IMR-90 (cell line): ENCODE data around the gene CCNT2.

Experiments used
- BHLHE40 ChIP-seq: fragments of 150-350 bp; IDR thresholded peaks from 2 replicates; pipeline ENCODE4 v1.6.1; 2016; ENCODE audit warnings: mild to moderate bottlenecking, low read depth, low read length
- CEBPB ChIP-seq: IDR thresholded peaks from 2 replicates; pipeline ENCODE4 v1.6.1; 2012; ENCODE audit warnings: low read depth, low read length, improper control_type of control experiment
- ELK1 ChIP-seq: fragments of 150-350 bp; IDR thresholded peaks from 2 replicates; pipeline ENCODE4 v1.6.1; 2016; ENCODE audit warnings: low read depth, mild to moderate bottlenecking, low read length, moderate library complexity, borderline replicate concordance
- SMC3 ChIP-seq: fragments of 150-350 bp; IDR thresholded peaks from 2 replicates; pipeline ENCODE4 v1.6.1; 2016; ENCODE audit warnings: low read depth, mild to moderate bottlenecking, antibody characterized with exemption, low read length, moderate library complexity
- TF ChIP-seq, protein P1 (sequence below): conservative IDR thresholded peaks from 2 replicates; pipeline ENCODE4 v1.5.1; 2012; ENCODE audit warnings: mild to moderate bottlenecking, low read depth, low read length, improper control_type of control experiment
- TF ChIP-seq, protein P2 (sequence below): fragments of 150-350 bp; IDR thresholded peaks from 2 replicates; pipeline ENCODE4 v1.6.1; 2017; ENCODE audit warnings: mild to moderate bottlenecking, antibody characterized with exemption, low read length, low read depth

DNA sequence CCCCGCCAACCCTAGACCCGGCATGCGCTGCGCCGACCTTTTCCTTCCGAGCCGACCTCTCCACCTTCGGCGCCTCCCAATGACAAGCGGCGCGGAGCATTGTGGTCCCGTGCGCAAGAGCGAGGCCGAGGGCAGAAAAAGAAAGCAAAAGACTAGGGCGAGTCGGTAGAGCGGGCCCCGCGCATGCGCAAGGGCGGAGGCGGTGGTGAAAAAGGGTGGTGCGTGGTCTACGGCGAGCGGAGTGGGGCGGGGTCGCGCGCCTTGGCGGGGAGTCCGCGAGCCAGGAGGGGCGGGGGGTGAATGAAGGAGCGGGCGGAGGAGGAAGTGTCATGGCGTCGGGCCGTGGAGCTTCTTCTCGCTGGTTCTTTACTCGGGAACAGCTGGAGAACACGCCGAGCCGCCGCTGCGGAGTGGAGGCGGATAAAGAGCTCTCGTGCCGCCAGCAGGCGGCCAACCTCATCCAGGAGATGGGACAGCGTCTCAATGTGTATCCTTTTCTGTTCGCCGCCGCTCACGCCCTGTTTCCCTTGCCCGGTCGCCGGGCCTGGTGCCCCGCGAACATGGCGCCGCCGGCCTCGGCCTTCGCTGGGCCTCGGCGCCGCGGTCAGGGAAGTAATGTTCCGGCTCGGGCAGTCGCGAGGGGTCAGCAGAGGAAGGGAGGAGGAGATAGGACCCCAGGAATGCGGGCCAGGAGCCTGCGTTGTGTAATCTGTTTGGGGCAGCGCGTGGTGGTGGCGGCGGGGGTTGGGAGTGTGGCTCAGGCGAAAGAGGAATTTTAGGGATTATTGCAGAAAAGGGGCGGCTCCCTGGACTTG lies at the start of gene CCNT2:
- TF ChIP-seq, protein P1, sequence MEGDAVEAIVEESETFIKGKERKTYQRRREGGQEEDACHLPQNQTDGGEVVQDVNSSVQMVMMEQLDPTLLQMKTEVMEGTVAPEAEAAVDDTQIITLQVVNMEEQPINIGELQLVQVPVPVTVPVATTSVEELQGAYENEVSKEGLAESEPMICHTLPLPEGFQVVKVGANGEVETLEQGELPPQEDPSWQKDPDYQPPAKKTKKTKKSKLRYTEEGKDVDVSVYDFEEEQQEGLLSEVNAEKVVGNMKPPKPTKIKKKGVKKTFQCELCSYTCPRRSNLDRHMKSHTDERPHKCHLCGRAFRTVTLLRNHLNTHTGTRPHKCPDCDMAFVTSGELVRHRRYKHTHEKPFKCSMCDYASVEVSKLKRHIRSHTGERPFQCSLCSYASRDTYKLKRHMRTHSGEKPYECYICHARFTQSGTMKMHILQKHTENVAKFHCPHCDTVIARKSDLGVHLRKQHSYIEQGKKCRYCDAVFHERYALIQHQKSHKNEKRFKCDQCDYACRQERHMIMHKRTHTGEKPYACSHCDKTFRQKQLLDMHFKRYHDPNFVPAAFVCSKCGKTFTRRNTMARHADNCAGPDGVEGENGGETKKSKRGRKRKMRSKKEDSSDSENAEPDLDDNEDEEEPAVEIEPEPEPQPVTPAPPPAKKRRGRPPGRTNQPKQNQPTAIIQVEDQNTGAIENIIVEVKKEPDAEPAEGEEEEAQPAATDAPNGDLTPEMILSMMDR: 0 out of 2 replicates have a peak, but pooled peaks have one; percentile 3
- TF ChIP-seq CEBPB: peak; percentile 82
- peak; percentile 91 for TF ChIP-seq BHLHE40
- TF ChIP-seq SMC3: no peak
- TF ChIP-seq, protein P2, sequence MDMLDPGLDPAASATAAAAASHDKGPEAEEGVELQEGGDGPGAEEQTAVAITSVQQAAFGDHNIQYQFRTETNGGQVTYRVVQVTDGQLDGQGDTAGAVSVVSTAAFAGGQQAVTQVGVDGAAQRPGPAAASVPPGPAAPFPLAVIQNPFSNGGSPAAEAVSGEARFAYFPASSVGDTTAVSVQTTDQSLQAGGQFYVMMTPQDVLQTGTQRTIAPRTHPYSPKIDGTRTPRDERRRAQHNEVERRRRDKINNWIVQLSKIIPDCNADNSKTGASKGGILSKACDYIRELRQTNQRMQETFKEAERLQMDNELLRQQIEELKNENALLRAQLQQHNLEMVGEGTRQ: peak; percentile 61
- no peak for TF ChIP-seq ELK1
